Neural cell (in vitro differentiated cells): ENCODE results near the gene PCDH1. TPM values are rescaled to one million over a fixed set of nuclear protein-coding genes. Genes with fewer than 3 reads are reported as not detected.
"Not testable (repeated sequence)": the region's sequence is repeated elsewhere in the genome, so short reads cannot be mapped to it uniquely, and the experiment has no call there.

Experiments used
- H2AFZ ChIP-seq: fragments of 200-600, 300-800 bp; sonication (generic), shearing (Covaris generic); 2 replicates; pipeline ENCODE4 v1.6.0; 2014; ENCODE audit warnings: low read depth, mild to moderate bottlenecking, antibody characterized with exemption, low read length, moderate library complexity
- H3F3A ChIP-seq: fragments of 200-600 bp; shearing (Covaris generic); 2 replicates; pipeline ENCODE4 v1.6.1; 2016; ENCODE audit warnings: mild to moderate bottlenecking, moderate library complexity, mixed read lengths, antibody characterized with exemption, low read length; ENCODE audit not compliant: insufficient read depth, poor library complexity, severe bottlenecking
- H3K27ac ChIP-seq: fragments of 200-600, 300-800 bp; sonication (generic), shearing (Covaris generic); 2 replicates; pipeline ENCODE4 v1.5.1; 2014; ENCODE audit warnings: mild to moderate bottlenecking, low read length, moderate library complexity
- H3K27me3 ChIP-seq: fragments of 300-800, 200-600 bp; sonication (generic), shearing (Covaris generic); 2 replicates; pipeline ENCODE4 v1.6.0; 2014; ENCODE audit warnings: mild to moderate bottlenecking, low read depth, low read length, moderate library complexity; ENCODE audit not compliant: insufficient read depth
- H3K36me3 ChIP-seq: fragments of 300-800, 200-600 bp; sonication (generic), shearing (Covaris generic); 2 replicates; pipeline ENCODE4 v1.5.1; 2014; ENCODE audit warnings: mild to moderate bottlenecking, antibody characterized with exemption, low read length, moderate library complexity; ENCODE audit not compliant: insufficient read depth
- H3K4me2 ChIP-seq: fragments of 300-800, 200-600 bp; sonication (generic), shearing (Covaris generic); 2 replicates; pipeline ENCODE4 v1.6.0; 2014; ENCODE audit warnings: mild to moderate bottlenecking, low read length
- H3K4me3 ChIP-seq: fragments of 300-800, 200-600 bp; sonication (generic), shearing (Covaris generic); 2 replicates; pipeline ENCODE4 v1.5.1; 2014; ENCODE audit warnings: mild to moderate bottlenecking, low read length, moderate library complexity
- H3K79me2 ChIP-seq: fragments of 200-600 bp; shearing (Covaris generic); replicated peaks from 2 replicates; pipeline ENCODE4 v1.6.0; 2014; ENCODE audit warnings: mild to moderate bottlenecking, low read length, moderate library complexity; ENCODE audit not compliant: insufficient read depth
- H3K9ac ChIP-seq: fragments of 300-800, 200-600 bp; sonication (generic), shearing (Covaris generic); 2 replicates; pipeline ENCODE4 v1.6.1; 2016; ENCODE audit warnings: mild to moderate bottlenecking, low read length, mixed read lengths
- H3K9me2 ChIP-seq: fragments of 200-600 bp; shearing (Covaris generic); 2 replicates; pipeline ENCODE4 v1.6.1; 2016; ENCODE audit warnings: mild to moderate bottlenecking, low read length, mixed read lengths; ENCODE audit not compliant: insufficient read depth
- H3K9me3 ChIP-seq: fragments of 200-600, 300-800 bp; sonication (generic), shearing (Covaris generic); 2 replicates; pipeline ENCODE4 v1.6.1; 2016; ENCODE audit warnings: mild to moderate bottlenecking, mixed run types, low read length, moderate library complexity, mixed read lengths
- H4K20me1 ChIP-seq: fragments of 200-600 bp; shearing (Covaris generic); 2 replicates; pipeline ENCODE4 v1.6.1; 2016; ENCODE audit warnings: mild to moderate bottlenecking, mixed run types; ENCODE audit not compliant: insufficient read depth
- CTCF ChIP-seq: fragments of 450-650 bp; IDR thresholded peaks from 2 replicates; pipeline ENCODE4 v1.5.1; 2014; ENCODE audit warnings: antibody characterized with exemption, mild to moderate bottlenecking, moderate library complexity; ENCODE audit not compliant: poor library complexity, severe bottlenecking
- EP300 ChIP-seq: fragments of 450-650 bp; conservative IDR thresholded peaks from 2 replicates; pipeline ENCODE4 v1.6.1; 2014; ENCODE audit warnings: antibody characterized with exemption, mild to moderate bottlenecking, moderate library complexity; ENCODE audit not compliant: poor library complexity, severe bottlenecking
- EZH2 ChIP-seq: fragments of 200-600, 300-800 bp; shearing (Covaris generic), sonication (generic); IDR thresholded peaks from 2 replicates; pipeline ENCODE4 v1.6.1; 2014; ENCODE audit warnings: antibody characterized with exemption, low read length, borderline replicate concordance, mild to moderate bottlenecking; ENCODE audit not compliant: insufficient read depth, poor library complexity, severe bottlenecking
- MXI1 ChIP-seq: fragments of 450-650 bp; conservative IDR thresholded peaks from 2 replicates; pipeline ENCODE4 v1.6.1; 2014; ENCODE audit warnings: antibody characterized with exemption, mild to moderate bottlenecking; ENCODE audit not compliant: poor library complexity, severe bottlenecking
- POLR2AphosphoS5 ChIP-seq: IDR thresholded peaks from 2 replicates; pipeline ENCODE4 v1.6.1; 2012
- RAD21 ChIP-seq: fragments of 450-650 bp; conservative IDR thresholded peaks from 2 replicates; pipeline ENCODE4 v1.6.1; 2014; ENCODE audit warnings: antibody characterized with exemption, mild to moderate bottlenecking, moderate library complexity
- REST ChIP-seq: IDR thresholded peaks from 2 replicates; pipeline ENCODE4 v1.6.1; 2012; ENCODE audit warnings: borderline replicate concordance
- SMC3 ChIP-seq: fragments of 450-650 bp; conservative IDR thresholded peaks from 2 replicates; pipeline ENCODE4 v1.6.1; 2014; ENCODE audit warnings: antibody characterized with exemption, mild to moderate bottlenecking, moderate library complexity; ENCODE audit not compliant: poor library complexity
- TAF1 ChIP-seq: IDR thresholded peaks from 2 replicates; pipeline ENCODE4 v1.6.1; 2012; ENCODE audit warnings: low read depth
- polyA plus RNA-seq: library from polyadenylated mRNA; depleted of rRNA; stranded (reverse); fragments of >200 nt; gene quantifications from 2 replicates; pipeline ENCODE4 v1.2.3, GENCODE V29; 2014

Gene PCDH1
- polyA plus RNA-seq, 1 donor from 2014 or later: 13.9 TPM

- Histone ChIP-seq H3K9ac (peak within 1 kb of the TSS; percentile 86), H3K36me3 (no peaks in the 10 kb centered on the region), H2AFZ (peak within 1 kb of the TSS; percentile 96), H3K9me3 (no peaks in the 10 kb centered on the region), H3K79me2 (no peaks in the 10 kb centered on the region), H3F3A (no peaks in the 10 kb centered on the region), H3K4me2 (peak within 1 kb of the TSS; percentile 52), H3K9me2 (no peaks in the 10 kb centered on the region), H3K27ac (peak within 1 kb of the TSS; percentile 76), H3K27me3 (no peaks in the 10 kb centered on the region), H4K20me1 (no peaks in the 10 kb centered on the region), H3K4me3 (peak within 1 kb of the TSS; percentile 70)
- TF ChIP-seq RAD21 (peak; percentile 57), CTCF (peak; percentile 34), MXI1 (peak; percentile 69), REST (peak; percentile 48), SMC3 (peak; percentile 54), EP300 (peak; percentile 43), EZH2 (no peak), TAF1 (peak; percentile 53), POLR2AphosphoS5 (peak; percentile 76)
These were observed 45.5 kb upstream of the PCDH1 start, which contains the start of gene DELE1 for GRCh38 chr5:141923448-141924313. Gene DELE1, plus strand, starts transcription at chr5:141923871. Its CDS starts 71 bp downstream, at chr5:141923942.

- Histone ChIP-seq H3K4me2 (peak overlapping the region; percentile 52), H3K4me3 (peak overlapping the region; percentile 70), H3K9ac (peak overlapping the region; percentile 86), H2AFZ (peak overlapping the region; percentile 96), H3K27ac (peak overlapping the region; percentile 76)
- H3K27me3 ChIP-seq, H3K9me2 ChIP-seq, H3K79me2 ChIP-seq, H3K36me3 ChIP-seq, H3F3A ChIP-seq, H3K9me3 ChIP-seq, H4K20me1 ChIP-seq: not testable (repeated sequence)
These were observed 44.7 kb upstream of the PCDH1 start for GRCh38 chr5:141922827-141923447.
